ENCODE measurements around the gene STAT3.
"Not testable (repeated sequence)": the region's sequence is repeated elsewhere in the genome, so short reads cannot be mapped to it uniquely, and the experiment has no call there.

STAT3 gene

GRCh38 chr17:42388381-42389134, at the start of gene STAT3:
TSS of gene STAT3 (minus strand) at chr17:42388442. CDS start at chr17:42348516, 39,926 bp downstream.
- DNase-seq (ENCODE audit: low read depth) = peak; percentile 100

GRCh38 chr17:42436391-42436790, 48.1 kb upstream of the STAT3 start:
- DNase-seq (ENCODE audit: low read depth) = peak; percentile 94

- DNase-seq (ENCODE audit: low read depth) = no peak
These were observed 43.5 kb upstream of the STAT3 start for GRCh38 chr17:42431758-42432161.

- no peak for DNase-seq (ENCODE audit: low read depth)
These were observed 41.6 kb upstream of the STAT3 start for GRCh38 chr17:42429726-42430447.

DNA sequence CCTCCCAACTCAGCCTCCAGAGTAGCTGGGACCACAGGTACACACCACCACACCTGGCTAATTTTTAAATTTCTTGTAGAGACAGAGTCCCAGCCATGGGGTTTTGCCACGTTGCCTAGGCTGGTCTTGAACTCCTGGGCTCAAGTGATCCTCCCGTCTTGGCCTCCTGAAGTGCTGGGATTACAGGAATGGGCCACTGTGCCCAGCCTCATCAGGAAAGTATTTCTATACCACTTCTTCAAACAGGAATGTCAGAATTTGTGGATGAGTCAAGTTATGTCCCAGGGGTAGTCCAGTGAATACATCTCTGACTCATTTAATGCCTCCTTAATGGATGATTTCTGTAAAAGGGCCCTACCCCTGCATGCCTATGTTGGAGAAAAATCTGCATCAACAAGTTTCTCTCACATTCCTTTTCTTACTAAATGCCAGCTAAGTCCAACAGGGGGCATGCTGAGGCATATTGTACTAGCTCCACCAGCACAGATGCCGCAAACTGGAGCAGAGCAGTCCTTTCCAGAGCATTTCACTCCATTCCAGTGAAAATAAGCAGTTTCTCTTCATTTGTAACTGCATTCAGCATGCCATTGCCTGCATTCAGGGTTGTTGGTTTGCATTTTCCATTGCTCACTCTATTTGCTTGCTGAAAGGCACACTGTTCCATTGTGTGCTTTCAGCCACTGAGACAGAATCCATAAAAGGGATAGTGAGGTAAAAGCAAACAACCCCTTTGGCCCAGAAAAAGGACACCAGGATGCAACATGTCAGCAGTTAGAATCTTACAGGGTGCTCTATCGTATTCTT, 40.1 kb upstream of the STAT3 start:
- peak; percentile 96 for DNase-seq (ENCODE audit: low read depth)

GRCh38 chr17:42424991-42425610, 36.9 kb upstream of the STAT3 start:
- DNase-seq (ENCODE audit: low read depth) = no peak

GRCh38 chr17:42423766-42424165, 35.5 kb upstream of the STAT3 start:
- no peak for DNase-seq (ENCODE audit: low read depth)

- DNase-seq (ENCODE audit: low read depth) = peak; percentile 97
These were observed 34.9 kb upstream of the STAT3 start, which contains the start of gene CAVIN1 for GRCh38 chr17:42422958-42423712. TSS of gene CAVIN1 (minus strand) at chr17:42423256. CDS start at chr17:42423097, 159 bp downstream.

GRCh38 chr17:42422412-42422957, 34.2 kb upstream of the STAT3 start:
- DNase-seq (ENCODE audit: low read depth) = no peak

- peak; percentile 45 for DNase-seq (ENCODE audit: low read depth)
These were observed 33.5 kb upstream of the STAT3 start for GRCh38 chr17:42421507-42422338.

- no peak for DNase-seq (ENCODE audit: low read depth)
These were observed 32.9 kb upstream of the STAT3 start for GRCh38 chr17:42421136-42421506.

DNA sequence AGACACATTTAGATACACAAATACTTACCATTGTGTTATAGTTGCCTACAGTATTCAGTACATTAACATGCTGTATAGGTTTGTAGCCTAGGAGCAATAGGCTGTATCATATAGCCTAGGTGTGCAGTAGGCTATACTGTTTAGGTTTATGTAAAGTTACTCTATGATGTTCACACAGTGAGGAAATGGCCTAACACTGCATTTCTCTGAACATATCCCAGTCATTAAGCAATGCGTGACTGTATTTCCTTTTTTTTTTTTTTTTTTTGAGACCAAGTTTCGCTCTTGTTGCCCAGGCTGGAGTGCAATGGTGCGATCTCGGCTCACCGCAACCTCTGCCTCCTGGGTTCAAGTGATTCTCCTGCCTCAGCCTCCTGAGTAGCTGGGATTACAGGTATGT, 29.7 kb upstream of the STAT3 start:
- DNase-seq (ENCODE audit: low read depth) = not testable (repeated sequence)

DNA sequence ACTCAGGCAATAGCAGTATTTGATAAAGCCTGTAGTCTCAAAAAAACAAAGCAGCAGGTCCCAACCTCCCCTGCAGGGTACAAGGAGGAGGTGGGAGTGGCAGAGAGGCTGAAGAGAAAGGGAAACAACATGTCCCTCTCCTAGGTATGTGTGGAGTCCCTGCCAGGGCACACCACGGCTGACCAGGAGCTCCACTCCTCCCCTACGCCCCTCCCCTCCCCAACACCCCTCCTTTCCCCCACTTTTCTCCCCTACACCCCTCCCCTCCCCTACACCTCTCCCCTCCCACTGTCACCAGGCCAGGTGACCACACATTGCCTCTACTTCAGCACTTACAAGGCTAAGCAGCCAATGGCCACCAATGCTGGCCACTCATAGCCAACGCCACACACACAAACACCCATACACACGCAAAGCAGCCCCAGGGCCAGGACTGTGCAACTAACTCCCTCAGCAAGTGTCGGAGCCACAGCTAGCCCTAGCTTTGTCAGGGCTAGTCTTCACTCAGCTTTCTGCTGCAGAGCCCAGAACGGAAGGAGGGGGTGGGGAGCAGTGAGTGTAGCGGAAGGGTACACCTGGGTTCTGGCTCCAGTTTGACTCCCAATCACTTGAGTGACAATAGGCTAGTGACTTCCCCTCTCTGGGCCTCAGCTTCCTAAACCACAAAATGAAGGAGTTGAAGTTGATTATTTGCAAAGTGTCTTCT, 26.6 kb upstream of the STAT3 start:
- DNase-seq (ENCODE audit: low read depth) = no peak

- no peak for DNase-seq (ENCODE audit: low read depth)
These were observed 25.3 kb upstream of the STAT3 start for GRCh38 chr17:42413464-42414040.

DNA sequence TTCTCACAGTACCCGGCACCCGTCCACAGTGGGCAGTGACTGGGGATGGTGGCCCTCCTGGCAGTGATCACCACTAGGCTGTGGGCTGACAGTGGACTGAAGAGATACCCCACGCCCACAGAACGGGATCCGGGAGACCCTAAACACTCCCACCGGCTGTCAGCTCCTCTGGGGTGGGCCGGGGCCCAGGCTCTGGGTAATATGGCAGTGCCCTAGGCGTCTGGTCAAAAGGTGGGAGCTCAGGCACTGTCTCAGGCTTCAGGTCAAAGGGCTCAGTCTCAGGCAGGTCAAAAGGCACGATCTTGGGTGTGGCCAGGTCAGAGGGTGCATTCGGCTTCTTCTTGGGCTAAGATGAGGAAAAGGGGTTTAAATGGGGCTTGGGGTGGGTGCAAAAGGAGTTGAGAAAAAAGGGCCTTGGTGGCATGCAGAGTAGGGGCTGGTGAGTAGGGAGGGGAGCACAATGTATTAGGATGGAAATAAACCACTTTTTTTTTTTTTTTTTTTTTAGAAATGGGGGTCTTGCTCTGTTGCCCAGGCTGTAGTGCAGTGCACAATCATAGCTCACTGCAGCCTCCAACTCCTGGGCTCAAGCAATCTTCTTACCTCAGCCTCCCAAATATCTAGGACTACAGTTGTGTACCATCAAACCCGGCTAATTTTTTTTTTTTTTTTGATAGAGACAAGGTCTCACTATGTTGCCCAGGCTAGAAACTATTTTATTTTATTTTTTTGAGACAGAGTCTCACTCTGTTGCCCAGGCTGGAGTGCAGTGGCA, 23.9 kb upstream of the STAT3 start:
- no peak for DNase-seq (ENCODE audit: low read depth)

- DNase-seq (ENCODE audit: low read depth) = no peak
These were observed 23.1 kb upstream of the STAT3 start for GRCh38 chr17:42411361-42411760.

GRCh38 chr17:42410319-42410685, 22.1 kb upstream of the STAT3 start:
- DNase-seq (ENCODE audit: low read depth) = no peak

Measured in fibroblast of the conjunctiva (primary cell).